HEK293T (cell line): ENCODE data around the gene KCNT1.

Experiments
- ELF4 ChIP-seq: fragments of 450-650 bp; IDR thresholded peaks from 2 replicates; pipeline ENCODE4 v1.6.1; 2017; ENCODE audit warnings: antibody characterized with exemption
- FOXA1 ChIP-seq: fragments of 450-650 bp; IDR thresholded peaks from 2 replicates; pipeline ENCODE4 v1.6.1; 2016; ENCODE audit warnings: mild to moderate bottlenecking
- FOXM1 ChIP-seq: fragments of 450-650 bp; IDR thresholded peaks from 2 replicates; pipeline ENCODE4 v1.6.1; 2017; ENCODE audit warnings: mild to moderate bottlenecking, borderline replicate concordance
- LEF1 ChIP-seq: fragments of 450-650 bp; IDR thresholded peaks from 2 replicates; pipeline ENCODE4 v1.6.1; 2017; ENCODE audit warnings: mild to moderate bottlenecking, borderline replicate concordance
- NFRKB ChIP-seq: fragments of 450-650 bp; IDR thresholded peaks from 2 replicates; pipeline ENCODE4 v1.6.1; 2016; ENCODE audit warnings: mild to moderate bottlenecking, moderate library complexity
- SUZ12 ChIP-seq: fragments of 450-650 bp; IDR thresholded peaks from 2 replicates; pipeline ENCODE4 v1.6.1; 2016; ENCODE audit warnings: mild to moderate bottlenecking
- ZNF384 ChIP-seq: fragments of 450-650 bp; IDR thresholded peaks from 2 replicates; pipeline ENCODE4 v1.6.1; 2016
- TF ChIP-seq, protein P1 (sequence below): fragments of 450-650 bp; IDR thresholded peaks from 2 replicates; pipeline ENCODE4 v1.6.1; 2016

GRCh38 chr9:135734616-135735144, 32.7 kb downstream of the KCNT1 start:
- TF ChIP-seq NFRKB (no peak), FOXM1 (no peak), LEF1 (no peak), ELF4 (no peak), FOXA1 (no peak), SUZ12 (no peak), ZNF384 (no peak)
- TF ChIP-seq, protein P1, sequence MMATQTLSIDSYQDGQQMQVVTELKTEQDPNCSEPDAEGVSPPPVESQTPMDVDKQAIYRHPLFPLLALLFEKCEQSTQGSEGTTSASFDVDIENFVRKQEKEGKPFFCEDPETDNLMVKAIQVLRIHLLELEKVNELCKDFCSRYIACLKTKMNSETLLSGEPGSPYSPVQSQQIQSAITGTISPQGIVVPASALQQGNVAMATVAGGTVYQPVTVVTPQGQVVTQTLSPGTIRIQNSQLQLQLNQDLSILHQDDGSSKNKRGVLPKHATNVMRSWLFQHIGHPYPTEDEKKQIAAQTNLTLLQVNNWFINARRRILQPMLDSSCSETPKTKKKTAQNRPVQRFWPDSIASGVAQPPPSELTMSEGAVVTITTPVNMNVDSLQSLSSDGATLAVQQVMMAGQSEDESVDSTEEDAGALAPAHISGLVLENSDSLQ = no peak
